ENCODE data around the gene SERINC3. TPM values are rescaled to one million over a fixed set of nuclear protein-coding genes. Genes with fewer than 3 reads are reported as not detected.

SERINC3 gene
- total and polyA plus RNA-seq, 2 experiments from 2014 or later, result 18.1 to 33.0 TPM

DNA sequence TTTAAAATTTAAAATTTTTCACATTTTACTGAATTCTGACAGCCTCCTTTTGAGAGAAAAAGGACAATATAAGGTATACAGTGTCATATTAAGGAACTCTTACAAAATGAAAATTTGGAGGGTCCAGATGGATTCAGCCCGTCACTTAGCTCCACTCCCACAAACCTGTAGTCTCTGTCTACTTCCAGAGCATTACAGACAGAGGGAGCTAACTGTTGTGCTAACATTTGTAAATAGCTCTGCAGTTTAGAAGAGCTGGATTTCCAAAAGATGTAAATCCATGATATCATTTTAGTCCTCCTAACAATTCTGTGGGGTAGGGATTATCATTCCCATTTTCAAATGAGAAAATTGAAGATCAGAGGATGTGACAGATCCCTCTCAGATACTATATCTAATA is 16.1 kb upstream of the SERINC3 start:
- no peaks in the 10 kb centered on the region for H3K36me3 ChIP-seq (ENCODE audit: insufficient read depth)
- H3K4me2 ChIP-seq, result no peak overlapping the region
- Mint-ChIP-seq H3K4me3 (no peak overlapping the region), H3K9me3 (no peaks in the 10 kb centered on the region), H3K4me1 (peaks cover 5% of the 10 kb centered on the region), H3K27me3 (ENCODE audit: insufficient read depth, low read depth, poor library complexity) (peaks cover 12% of the 10 kb centered on the region), H3K36me3 (ENCODE audit: low read depth) (no peaks in the 10 kb centered on the region), H3K27ac (no peak overlapping the region)
- ATAC-seq (no peak), DNase-seq (ENCODE audit: low spot score) (no peak)
- H3K27me3 ChIP-seq (ENCODE audit: insufficient read depth), result no peaks in the 10 kb centered on the region
- TF ChIP-seq ZNF331 (CRISPR knock-in tag; IDR thresholded peaks at IDR 0.05; ENCODE audit: low read depth), result no peak
- TF ChIP-seq, protein P1, sequence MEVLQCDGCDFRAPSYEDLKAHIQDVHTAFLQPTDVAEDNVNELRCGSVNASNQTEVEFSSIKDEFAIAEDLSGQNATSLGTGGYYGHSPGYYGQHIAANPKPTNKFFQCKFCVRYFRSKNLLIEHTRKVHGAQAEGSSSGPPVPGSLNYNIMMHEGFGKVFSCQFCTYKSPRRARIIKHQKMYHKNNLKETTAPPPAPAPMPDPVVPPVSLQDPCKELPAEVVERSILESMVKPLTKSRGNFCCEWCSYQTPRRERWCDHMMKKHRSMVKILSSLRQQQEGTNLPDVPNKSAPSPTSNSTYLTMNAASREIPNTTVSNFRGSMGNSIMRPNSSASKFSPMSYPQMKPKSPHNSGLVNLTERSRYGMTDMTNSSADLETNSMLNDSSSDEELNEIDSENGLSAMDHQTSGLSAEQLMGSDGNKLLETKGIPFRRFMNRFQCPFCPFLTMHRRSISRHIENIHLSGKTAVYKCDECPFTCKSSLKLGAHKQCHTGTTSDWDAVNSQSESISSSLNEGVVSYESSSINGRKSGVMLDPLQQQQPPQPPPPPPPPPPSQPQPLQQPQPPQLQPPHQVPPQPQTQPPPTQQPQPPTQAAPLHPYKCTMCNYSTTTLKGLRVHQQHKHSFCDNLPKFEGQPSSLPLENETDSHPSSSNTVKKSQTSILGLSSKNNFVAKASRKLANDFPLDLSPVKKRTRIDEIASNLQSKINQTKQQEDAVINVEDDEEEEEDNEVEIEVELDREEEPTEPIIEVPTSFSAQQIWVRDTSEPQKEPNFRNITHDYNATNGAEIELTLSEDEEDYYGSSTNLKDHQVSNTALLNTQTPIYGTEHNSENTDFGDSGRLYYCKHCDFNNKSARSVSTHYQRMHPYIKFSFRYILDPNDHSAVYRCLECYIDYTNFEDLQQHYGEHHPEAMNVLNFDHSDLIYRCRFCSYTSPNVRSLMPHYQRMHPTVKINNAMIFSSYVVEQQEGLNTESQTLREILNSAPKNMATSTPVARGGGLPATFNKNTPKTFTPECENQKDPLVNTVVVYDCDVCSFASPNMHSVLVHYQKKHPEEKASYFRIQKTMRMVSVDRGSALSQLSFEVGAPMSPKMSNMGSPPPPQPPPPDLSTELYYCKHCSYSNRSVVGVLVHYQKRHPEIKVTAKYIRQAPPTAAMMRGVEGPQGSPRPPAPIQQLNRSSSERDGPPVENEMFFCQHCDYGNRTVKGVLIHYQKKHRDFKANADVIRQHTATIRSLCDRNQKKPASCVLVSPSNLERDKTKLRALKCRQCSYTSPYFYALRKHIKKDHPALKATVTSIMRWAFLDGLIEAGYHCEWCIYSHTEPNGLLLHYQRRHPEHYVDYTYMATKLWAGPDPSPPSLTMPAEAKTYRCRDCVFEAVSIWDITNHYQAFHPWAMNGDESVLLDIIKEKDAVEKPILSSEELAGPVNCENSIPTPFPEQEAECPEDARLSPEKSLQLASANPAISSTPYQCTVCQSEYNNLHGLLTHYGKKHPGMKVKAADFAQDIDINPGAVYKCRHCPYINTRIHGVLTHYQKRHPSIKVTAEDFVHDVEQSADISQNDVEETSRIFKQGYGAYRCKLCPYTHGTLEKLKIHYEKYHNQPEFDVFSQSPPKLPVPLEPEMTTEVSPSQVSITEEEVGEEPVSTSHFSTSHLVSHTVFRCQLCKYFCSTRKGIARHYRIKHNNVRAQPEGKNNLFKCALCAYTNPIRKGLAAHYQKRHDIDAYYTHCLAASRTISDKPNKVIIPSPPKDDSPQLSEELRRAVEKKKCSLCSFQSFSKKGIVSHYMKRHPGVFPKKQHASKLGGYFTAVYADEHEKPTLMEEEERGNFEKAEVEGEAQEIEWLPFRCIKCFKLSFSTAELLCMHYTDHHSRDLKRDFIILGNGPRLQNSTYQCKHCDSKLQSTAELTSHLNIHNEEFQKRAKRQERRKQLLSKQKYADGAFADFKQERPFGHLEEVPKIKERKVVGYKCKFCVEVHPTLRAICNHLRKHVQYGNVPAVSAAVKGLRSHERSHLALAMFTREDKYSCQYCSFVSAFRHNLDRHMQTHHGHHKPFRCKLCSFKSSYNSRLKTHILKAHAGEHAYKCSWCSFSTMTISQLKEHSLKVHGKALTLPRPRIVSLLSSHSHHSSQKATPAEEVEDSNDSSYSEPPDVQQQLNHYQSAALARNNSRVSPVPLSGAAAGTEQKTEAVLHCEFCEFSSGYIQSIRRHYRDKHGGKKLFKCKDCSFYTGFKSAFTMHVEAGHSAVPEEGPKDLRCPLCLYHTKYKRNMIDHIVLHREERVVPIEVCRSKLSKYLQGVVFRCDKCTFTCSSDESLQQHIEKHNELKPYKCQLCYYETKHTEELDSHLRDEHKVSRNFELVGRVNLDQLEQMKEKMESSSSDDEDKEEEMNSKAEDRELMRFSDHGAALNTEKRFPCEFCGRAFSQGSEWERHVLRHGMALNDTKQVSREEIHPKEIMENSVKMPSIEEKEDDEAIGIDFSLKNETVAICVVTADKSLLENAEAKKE (CRISPR knock-in tag; IDR thresholded peaks at IDR 0.05), result no peak
- TF ChIP-seq CTCF (conservative IDR thresholded peaks at IDR 0.05; ENCODE audit: low read depth in 2 of 2), result no peak
- TF ChIP-seq EZH2 (IDR thresholded peaks at IDR 0.05; ENCODE audit: low read depth, unreplicated experiment), result no peak
- no peak for TF ChIP-seq REST (IDR thresholded peaks at IDR 0.05; ENCODE audit: unreplicated experiment)
- no peaks in the 10 kb centered on the region for H3K9me2 ChIP-seq (ENCODE audit: insufficient read depth)
- H3K4me1 ChIP-seq (ENCODE audit: insufficient read depth), result no peaks in the 10 kb centered on the region
- H4K20me1 ChIP-seq (replicated peaks; ENCODE audit: insufficient read depth), result no peaks in the 10 kb centered on the region
- no peaks in the 10 kb centered on the region for H3F3A ChIP-seq (replicated peaks; ENCODE audit: low read depth)
- no peak overlapping the region for H2AFZ ChIP-seq
- no peak overlapping the region for H3K27ac ChIP-seq (ENCODE audit: low read depth)
- no peak overlapping the region for H3K4me3 ChIP-seq
- H3K79me2 ChIP-seq (replicated peaks; ENCODE audit: insufficient read depth), result peaks cover 16% of the 10 kb centered on the region

Data from GM23338 (cell line).